GM10266 (cell line): Measurements from ENCODE around the gene WDR87.
"Not testable (repeated sequence)": the region's sequence is repeated elsewhere in the genome, so short reads cannot be mapped to it uniquely, and the experiment has no call there.

Source experiments
- DNase-seq: peaks from one replicate; pipeline ENCODE4 v3.0.0; 2012; ENCODE audit errors: extremely low spot score
- CTCF ChIP-seq: IDR thresholded peaks from 2 replicates; pipeline ENCODE4 v1.5.1; 2012; ENCODE audit warnings: mild to moderate bottlenecking, low read depth; ENCODE audit not compliant: control insufficient read depth, insufficient read depth; ENCODE audit errors: missing control alignments

The WDR87 gene

GRCh38 chr19:37885392-37885791, 21.0 kb downstream of the WDR87 start:
- no peak for TF ChIP-seq CTCF
- no peak for DNase-seq

DNA sequence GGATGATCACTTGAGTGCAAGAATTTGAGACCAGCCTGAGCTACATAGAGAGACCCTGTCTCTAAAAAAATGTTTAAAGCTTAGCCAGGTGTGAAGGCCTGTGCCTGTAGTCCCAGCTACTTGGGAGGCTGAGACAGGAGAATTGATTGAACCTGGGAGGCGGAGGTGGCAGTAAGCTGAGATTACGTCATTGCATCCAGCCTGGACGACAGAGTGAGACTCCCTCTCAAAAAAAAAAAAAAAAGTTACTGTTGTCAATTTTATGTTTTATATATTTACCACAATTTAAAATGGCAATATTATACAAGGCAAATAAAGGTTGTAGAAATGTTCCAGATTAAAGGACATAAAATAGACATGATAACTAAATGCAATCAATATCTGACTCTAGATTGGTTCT, 29.2 kb downstream of the WDR87 start:
- DNase-seq, result no peak
- no peak for TF ChIP-seq CTCF

GRCh38 chr19:37876032-37876431, 30.4 kb downstream of the WDR87 start:
- no peak for TF ChIP-seq CTCF

DNA sequence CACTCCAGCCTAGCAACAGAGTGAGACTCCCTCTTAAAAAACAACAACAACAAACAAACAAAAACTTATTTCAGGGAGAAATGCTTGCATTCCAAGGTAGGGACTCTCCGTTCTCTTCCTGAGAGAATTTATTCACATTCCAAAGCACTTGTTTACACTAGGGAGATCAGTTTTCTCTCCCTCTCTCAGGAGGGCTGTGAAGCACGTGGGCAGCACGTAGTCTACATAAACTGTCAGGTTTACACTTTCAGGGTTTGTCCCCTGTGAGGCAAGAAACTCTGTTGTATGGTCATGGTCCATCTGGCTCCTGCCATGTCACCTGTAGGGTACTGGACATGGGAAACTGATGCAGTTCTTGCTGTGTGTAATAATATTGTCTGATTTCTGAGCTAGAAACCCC, 31.6 kb downstream of the WDR87 start:
- DNase-seq, result no peak
- no peak for TF ChIP-seq CTCF

More at GRCh38 chr19:37876032-37876431, 30.4 kb downstream of the WDR87 start:
- DNase-seq, result no peak

DNA sequence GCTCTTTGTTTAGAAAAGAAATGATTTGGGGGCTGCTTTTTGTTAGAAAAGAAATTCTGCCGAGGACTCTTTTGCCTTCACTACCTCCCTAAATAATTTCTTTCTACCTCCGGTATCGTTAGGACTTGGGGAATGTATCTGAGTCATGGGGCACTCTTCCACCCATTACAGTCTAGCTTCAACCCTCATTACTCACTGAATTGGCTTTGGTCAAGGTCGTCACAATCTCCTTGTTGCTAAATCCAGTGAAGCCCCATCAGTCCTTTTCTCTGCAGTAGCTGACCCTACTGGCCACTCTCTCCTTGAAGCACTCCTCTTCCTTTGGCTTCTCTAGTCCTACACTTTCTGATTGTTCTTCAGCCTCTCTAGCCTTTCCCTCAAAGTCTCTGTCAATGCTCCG, 34.0 kb downstream of the WDR87 start:
- TF ChIP-seq CTCF, result no peak
- DNase-seq, result no peak

- no peak for DNase-seq
- TF ChIP-seq CTCF, result no peak
Measured at GRCh38 chr19:37869766-37870340, 36.5 kb downstream of the WDR87 start.

DNA sequence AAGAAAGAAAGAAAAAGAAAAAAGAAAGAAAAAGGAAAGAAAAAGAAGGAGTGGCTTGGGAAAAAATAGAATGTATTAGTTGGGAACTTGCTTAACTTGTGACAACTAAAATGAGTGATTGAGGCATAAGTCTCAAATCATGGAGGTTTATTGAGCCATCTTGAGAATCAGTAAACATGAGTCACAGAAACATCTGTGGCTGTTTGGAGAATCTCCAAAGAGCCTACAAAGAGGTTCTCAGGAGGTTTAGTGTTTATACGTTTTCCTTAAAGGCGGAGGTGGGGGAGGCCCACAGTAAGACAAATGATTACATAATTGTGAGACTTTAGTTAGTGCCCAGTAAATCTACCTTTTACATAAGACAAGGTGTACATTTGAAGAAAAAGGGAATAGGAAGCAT, 38.6 kb downstream of the WDR87 start:
- no peak for TF ChIP-seq CTCF
- DNase-seq, result no peak

GRCh38 chr19:37865930-37866329, 40.5 kb downstream of the WDR87 start:
- not testable (repeated sequence) for DNase-seq
